ENCODE measurements around the gene ISYNA1. TPM values are rescaled to one million over a fixed set of nuclear protein-coding genes. Genes with fewer than 3 reads are reported as not detected.

Gene ISYNA1
- total and polyA plus RNA-seq, 2 of the 4 experiments (the other 2 are of a cell fraction) = 3.4 to 24.7 TPM

DNA sequence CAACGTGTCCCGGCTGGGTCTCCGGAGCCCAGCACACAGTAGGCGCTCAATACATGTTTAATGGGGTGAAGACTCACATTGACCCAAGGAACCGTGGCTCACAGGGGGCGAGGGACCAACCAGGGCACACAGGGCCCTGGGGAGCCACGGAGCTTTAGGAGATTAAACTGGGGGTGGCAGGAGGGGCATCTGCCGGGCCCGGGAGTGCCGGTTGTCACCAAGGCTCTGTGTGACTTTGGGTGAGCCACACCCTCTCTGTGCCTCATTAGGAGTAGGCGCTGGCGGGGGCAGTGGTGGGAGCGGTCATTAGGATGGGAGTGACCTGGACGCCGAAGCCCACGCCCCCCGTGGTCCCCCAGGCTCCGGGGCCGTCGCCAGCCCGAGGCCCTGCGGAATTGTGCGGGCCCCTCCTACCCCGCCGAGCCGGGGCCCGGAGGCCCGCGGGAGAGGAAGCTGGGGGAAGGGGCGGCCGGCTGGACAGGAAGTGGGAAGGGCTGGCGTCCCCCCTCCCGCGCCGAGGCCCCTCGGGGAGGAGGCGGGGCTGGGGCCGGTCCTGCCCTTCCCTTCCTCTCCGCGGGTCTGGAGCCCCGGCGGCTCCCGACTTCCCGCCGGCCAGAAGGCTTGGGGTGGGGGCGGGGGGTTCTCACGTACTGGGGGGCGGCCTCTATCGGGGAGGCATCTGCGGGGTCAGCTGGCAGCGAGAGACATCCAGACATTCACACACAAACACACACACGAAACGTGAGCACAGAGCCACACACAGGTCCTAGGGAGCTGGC lies 20.5 kb downstream of the ISYNA1 start:
- TF ChIP-seq MAZ (IDR thresholded peaks at IDR 0.05; ENCODE audit: borderline replicate concordance, low read depth, low read length) (peak; percentile 89; the same call in 1 of the 2 replicates), RFX5 (IDR thresholded peaks at IDR 0.05; ENCODE audit: low read depth, low read length) (no peak), RAD21 (IDR thresholded peaks at IDR 0.05; ENCODE audit: low read length) (no peak), BHLHE40 (IDR thresholded peaks at IDR 0.05; ENCODE audit: low read depth, low read length) (no peak)
- H3K4me3 ChIP-seq (ENCODE audit: insufficient read depth, low read depth, low read length) = peak overlapping the region; percentile 32

More for the DNA sequence above, 20.5 kb downstream of the ISYNA1 start:
- H2BK120ac ChIP-seq (ENCODE audit: low read depth, low read length) = peak overlapping the region; percentile 89
- dilution Hi-C loops (cut with HindIII; ENCODE audit: low sequenced_read_pairs, unreplicated experiment) = no loop called here
- H3K18ac ChIP-seq (ENCODE audit: low read depth, low read length) = peak overlapping the region; percentile 82
- peak overlapping the region; percentile 97 for H2AFZ ChIP-seq (replicated peaks; ENCODE audit: low read length, poor library complexity)
- peak overlapping the region; percentile 96 for H4K5ac ChIP-seq (ENCODE audit: low read depth, low read length)
- in situ Hi-C loops (cut with MboI; ENCODE audit: low sequenced_read_pairs) = loop anchor here (10.0 kb wide), 2 partner anchors 223 to 303 kb away; partner anchors contain the start of gene MPV17L2
- ChIA-PET POLR2A (ENCODE audit: unreplicated experiment) (no interaction called here), CTCF (no interaction called here)
- intact Hi-C loops (cut with micrococcal nuclease) = loop anchor here (5.0 to 10.0 kb wide), 2 partner anchors 140 to 213 kb away; partner anchors contain the start of gene RAB3A
- WGBS, 2 experiments (ENCODE audit: extremely low coverage in 2 of 2, insufficient read length in 1 of 2) = 0% methylated on average over 11 of the region's 53 CpGs; no CpG with 5 or more reads in 1 of the 2 experiments
- H4K91ac ChIP-seq (ENCODE audit: insufficient read depth, low read depth, low read length) = peak overlapping the region; percentile 98
- H2BK15ac ChIP-seq (ENCODE audit: low read depth, low read length) = peak overlapping the region; percentile 87
- H3K36me3 ChIP-seq (ENCODE audit: control insufficient read depth, insufficient read depth, low read length) = no peaks in the 10 kb centered on the region
- peaks cover 0 to 36% of the 10 kb centered on the region in 2 experiments; a peak in 3 of 4 replicates for H3K79me1 ChIP-seq (ENCODE audit: low read depth in 1 of 2, low read length in 2 of 2)
- H3K4me2 ChIP-seq (ENCODE audit: low read depth, low read length) = peak overlapping the region; percentile 87
- no TSS peak for BruUV-seq (replicated peaks)
- peak overlapping the region; percentile 88 for H3K56ac ChIP-seq (ENCODE audit: extremely low read depth, insufficient read depth, low read length)
- H3K9me1 ChIP-seq (ENCODE audit: insufficient read depth, low read length) = peaks cover 16% of the 10 kb centered on the region; the same call in 1 of the 2 replicates
- peaks cover 22% of the 10 kb centered on the region for H4K20me1 ChIP-seq (ENCODE audit: insufficient read depth, low read length)
- peak overlapping the region; percentile 90 for H3K27ac ChIP-seq (ENCODE audit: insufficient read depth, low read length)
- H4K8ac ChIP-seq (ENCODE audit: low read depth in 2 of 2, low read length in 2 of 2) = peak overlapping the region; percentile 88 to 100
- H3K23ac ChIP-seq (ENCODE audit: low read depth, low read length) = peak overlapping the region; percentile 98
- H3K9ac ChIP-seq (ENCODE audit: low read depth, low read length) = peak overlapping the region; percentile 72
- peak overlapping the region; percentile 98 for H2AK5ac ChIP-seq (ENCODE audit: low read depth, low read length)
- DNase-seq (peak; percentile 73), ATAC-seq (ENCODE audit: low read depth) (peak; percentile 58)
- H2BK20ac ChIP-seq (ENCODE audit: low read depth, low read length) = peak overlapping the region; percentile 64
- peaks cover 37% of the 10 kb centered on the region for H3K4me1 ChIP-seq (ENCODE audit: control insufficient read depth, insufficient read depth, low read length)
- peak overlapping the region; percentile 84 for H3K14ac ChIP-seq (replicated peaks; ENCODE audit: low read depth, low read length)
- peak overlapping the region; percentile 97 for H3K4ac ChIP-seq (ENCODE audit: low read depth, low read length)
- no peaks in the 10 kb centered on the region for H3K9me3 ChIP-seq (ENCODE audit: control insufficient read depth, insufficient read depth, low read length)
- H3K27me3 ChIP-seq (ENCODE audit: control insufficient read depth, insufficient read depth, low read length) = no peaks in the 10 kb centered on the region
- H2AK9ac ChIP-seq (replicated peaks; ENCODE audit: low read depth, low read length, poor library complexity) = peak overlapping the region; percentile 99
- peak overlapping the region; percentile 84 for H2BK5ac ChIP-seq (ENCODE audit: low read depth, low read length, poor library complexity, severe bottlenecking)
